Activated T-cell treated with anti-CD3 and anti-CD28 coated beads for 1 hour (primary cell): ENCODE data around the gene SLX1A.
A peak's percentile ranks its signal among the peaks of the same experiment; 100 is the strongest.
"Not testable (repeated sequence)": the region's sequence is repeated elsewhere in the genome, so short reads cannot be mapped to it uniquely, and the experiment has no call there.

Experiments
- DNase-seq: peaks from one replicate; pipeline ENCODE4 v3.0.0-alpha.2; 2020; ENCODE audit warnings: low read depth

SLX1A gene

GRCh38 chr16:30193615-30194014 lies at the start of gene SLX1A, which contains the start of gene BOLA2B:
Gene SLX1A, plus strand, starts transcription at chr16:30193875. Its CDS starts 210 bp downstream, at chr16:30194085.
Gene BOLA2B, minus strand, starts transcription at chr16:30193666. Its CDS starts 71 bp downstream, at chr16:30193595.
- not testable (repeated sequence) for DNase-seq

GRCh38 chr16:30144017-30144416 lies 49.7 kb upstream of the SLX1A start:
- no peak for DNase-seq

- no peak for DNase-seq
Measured at GRCh38 chr16:30144917-30145316, 48.8 kb upstream of the SLX1A start.

- no peak for DNase-seq
Measured at GRCh38 chr16:30145657-30146056, 48.0 kb upstream of the SLX1A start.

- DNase-seq: no peak
Measured at GRCh38 chr16:30147843-30148510, 45.7 kb upstream of the SLX1A start.

- DNase-seq: no peak
Measured at GRCh38 chr16:30149250-30149930, 44.3 kb upstream of the SLX1A start.

- no peak for DNase-seq
Measured at GRCh38 chr16:30151091-30151490, 42.6 kb upstream of the SLX1A start.

- no peak for DNase-seq
Measured at GRCh38 chr16:30152517-30152916, 41.2 kb upstream of the SLX1A start.

- no peak for DNase-seq
Measured at GRCh38 chr16:30155188-30155587, 38.5 kb upstream of the SLX1A start.

GRCh38 chr16:30157214-30157613 lies 36.5 kb upstream of the SLX1A start:
- DNase-seq: no peak

GRCh38 chr16:30163538-30163937 lies 30.1 kb upstream of the SLX1A start:
- no peak for DNase-seq

- DNase-seq: no peak
Measured at GRCh38 chr16:30166202-30166902, 27.3 kb upstream of the SLX1A start.

- not testable (repeated sequence) for DNase-seq
Measured at GRCh38 chr16:30168746-30169145, 24.9 kb upstream of the SLX1A start.

GRCh38 chr16:30169416-30169815 lies 24.3 kb upstream of the SLX1A start:
- DNase-seq: not testable (repeated sequence)

- DNase-seq: not testable (repeated sequence)
Measured at GRCh38 chr16:30170145-30170544, 23.5 kb upstream of the SLX1A start.

- no peak for DNase-seq
Measured at GRCh38 chr16:30173054-30173453, 20.6 kb upstream of the SLX1A start.

- DNase-seq: not testable (repeated sequence)
Measured at GRCh38 chr16:30176876-30177275, 16.8 kb upstream of the SLX1A start.

- no peak for DNase-seq
Measured at GRCh38 chr16:30179195-30179594, 14.5 kb upstream of the SLX1A start.

- no peak for DNase-seq
Measured at GRCh38 chr16:30179931-30180330, 13.7 kb upstream of the SLX1A start.

GRCh38 chr16:30180741-30181140 lies 12.9 kb upstream of the SLX1A start:
- no peak for DNase-seq

GRCh38 chr16:30183233-30184095 lies 10.2 kb upstream of the SLX1A start, which contains the start of gene CORO1A:
Gene CORO1A, plus strand, starts transcription at chr16:30183602. Its CDS starts 1,608 bp downstream, at chr16:30185210.
- peak; percentile 75 for DNase-seq
